VCaP (cell line): ENCODE results near the gene PRDM1.
A peak's percentile ranks its signal among the peaks of the same experiment; 100 is the strongest.

ENCODE experiments used
- H3K27ac ChIP-seq: fragments of 450-650 bp; 2 replicates; pipeline ENCODE4 v1.5.1; 2017
- TF ChIP-seq, protein P1 (sequence below): fragments of 450-650 bp; conservative IDR thresholded peaks from 2 replicates; pipeline ENCODE4 v1.5.1; 2017; ENCODE audit warnings: mild to moderate bottlenecking, moderate library complexity

Gene PRDM1

GRCh38 chr6:106081715-106082114 is 4.4 kb upstream of the PRDM1 start:
- TF ChIP-seq, protein P1, sequence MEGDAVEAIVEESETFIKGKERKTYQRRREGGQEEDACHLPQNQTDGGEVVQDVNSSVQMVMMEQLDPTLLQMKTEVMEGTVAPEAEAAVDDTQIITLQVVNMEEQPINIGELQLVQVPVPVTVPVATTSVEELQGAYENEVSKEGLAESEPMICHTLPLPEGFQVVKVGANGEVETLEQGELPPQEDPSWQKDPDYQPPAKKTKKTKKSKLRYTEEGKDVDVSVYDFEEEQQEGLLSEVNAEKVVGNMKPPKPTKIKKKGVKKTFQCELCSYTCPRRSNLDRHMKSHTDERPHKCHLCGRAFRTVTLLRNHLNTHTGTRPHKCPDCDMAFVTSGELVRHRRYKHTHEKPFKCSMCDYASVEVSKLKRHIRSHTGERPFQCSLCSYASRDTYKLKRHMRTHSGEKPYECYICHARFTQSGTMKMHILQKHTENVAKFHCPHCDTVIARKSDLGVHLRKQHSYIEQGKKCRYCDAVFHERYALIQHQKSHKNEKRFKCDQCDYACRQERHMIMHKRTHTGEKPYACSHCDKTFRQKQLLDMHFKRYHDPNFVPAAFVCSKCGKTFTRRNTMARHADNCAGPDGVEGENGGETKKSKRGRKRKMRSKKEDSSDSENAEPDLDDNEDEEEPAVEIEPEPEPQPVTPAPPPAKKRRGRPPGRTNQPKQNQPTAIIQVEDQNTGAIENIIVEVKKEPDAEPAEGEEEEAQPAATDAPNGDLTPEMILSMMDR: no peak
- H3K27ac ChIP-seq: no peak overlapping the region

GRCh38 chr6:106082735-106083398 is 3.3 kb upstream of the PRDM1 start:
- H3K27ac ChIP-seq: no peak overlapping the region
- TF ChIP-seq, protein P1: no peak

GRCh38 chr6:106083618-106084017 is 2.5 kb upstream of the PRDM1 start:
- TF ChIP-seq, protein P1: no peak

GRCh38 chr6:106084106-106084988 is 1.8 kb upstream of the PRDM1 start:
- TF ChIP-seq, protein P1: peak; percentile 34
- H3K27ac ChIP-seq: peak overlapping the region; percentile 61; the same call in 1 of the 2 replicates

More at GRCh38 chr6:106083618-106084017, 2.5 kb upstream of the PRDM1 start:
- no peak overlapping the region for H3K27ac ChIP-seq

DNA sequence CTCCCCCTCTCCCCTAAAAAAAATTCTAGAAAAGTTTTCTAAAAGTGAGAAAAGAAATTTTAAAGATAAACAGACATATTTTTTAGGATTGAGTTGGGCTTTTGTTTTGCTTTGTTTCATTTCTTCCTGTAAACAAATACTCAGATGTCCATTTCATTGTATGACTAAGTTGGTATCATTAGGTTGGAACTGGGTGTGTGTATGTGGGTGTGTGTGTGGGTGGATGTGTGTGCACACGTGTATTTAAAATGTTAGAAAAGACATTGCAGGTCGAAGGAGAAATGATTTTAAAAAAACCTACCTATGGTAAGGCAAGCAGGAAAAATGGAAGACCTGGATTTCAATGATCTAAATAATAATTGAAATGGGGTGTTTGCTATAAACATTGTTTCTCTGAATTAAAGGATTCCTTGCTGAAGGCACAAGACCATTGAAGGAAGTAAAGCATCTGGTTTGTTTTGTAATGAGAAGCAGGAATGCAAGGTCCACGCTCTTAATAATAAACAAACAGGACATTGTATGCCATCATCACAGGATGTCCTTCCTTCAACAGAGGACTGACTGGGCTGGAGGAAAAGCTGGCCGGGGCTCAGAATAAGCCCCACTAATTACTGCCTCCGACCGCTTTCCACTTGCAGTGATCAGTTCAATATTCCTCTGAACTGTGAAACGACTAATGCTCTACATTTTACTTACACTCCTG is 996 bp upstream of the PRDM1 start:
- TF ChIP-seq, protein P1: no peak
- peak overlapping the region; percentile 61 for H3K27ac ChIP-seq

DNA sequence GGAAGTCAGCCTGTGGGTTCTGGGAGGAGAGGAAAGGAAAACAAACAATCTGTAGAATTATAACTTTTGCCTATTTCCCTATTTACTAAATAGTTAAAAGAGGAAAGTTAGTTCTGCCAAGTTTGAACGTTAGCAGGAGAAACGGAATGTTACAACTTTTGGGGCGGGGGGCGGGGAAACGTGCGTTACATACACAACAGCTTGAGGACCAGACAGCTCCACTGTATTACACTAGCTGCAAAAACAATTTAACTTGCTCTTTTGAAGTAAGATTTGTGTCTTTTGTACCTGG is 498 bp upstream of the PRDM1 start:
- peak overlapping the region; percentile 61 for H3K27ac ChIP-seq
- TF ChIP-seq, protein P1: no peak

- TF ChIP-seq, protein P1: no peak
- peak overlapping the region; percentile 61; the same call in 1 of the 2 replicates for H3K27ac ChIP-seq
These were observed 659 bp downstream of the PRDM1 start for GRCh38 chr6:106086814-106087175.
